ENCODE results near the gene PRND. TPM values are rescaled to one million over a fixed set of nuclear protein-coding genes. Genes with fewer than 3 reads are reported as not detected.

Gene PRND
- total RNA-seq, 2 donors from 2014 or later: 0.24 to 0.88 TPM

- no peak for TF ChIP-seq CTCF (conservative IDR thresholded peaks at IDR 0.05)
- Histone ChIP-seq H3K27me3 (ENCODE audit: control insufficient read depth, insufficient read depth, low read length, poor library complexity, severe bottlenecking) (no peaks in the 10 kb centered on the region), H3K27ac (ENCODE audit: low read depth, low read length) (no peak overlapping the region), H3K4me3 (ENCODE audit: low read length) (no peak overlapping the region), H3K4me1 (ENCODE audit: control insufficient read depth, insufficient read depth, low read length) (no peaks in the 10 kb centered on the region), H3K9me3 (ENCODE audit: control insufficient read depth, low read length) (no peaks in the 10 kb centered on the region), H3K9ac (ENCODE audit: extremely low read depth, low read length, poor library complexity, severe bottlenecking) (no peak overlapping the region), H3K36me3 (ENCODE audit: control insufficient read depth, insufficient read depth, low read length) (no peaks in the 10 kb centered on the region)
- H3K36me3 Mint-ChIP-seq (ENCODE audit: low read depth): no peaks in the 10 kb centered on the region
- no peaks in the 10 kb centered on the region for H3K9me3 Mint-ChIP-seq
- peak; percentile 17 for DNase-seq
- peaks cover 4% of the 10 kb centered on the region for H3K27me3 Mint-ChIP-seq (ENCODE audit: insufficient read depth)
- H3K4me1 Mint-ChIP-seq: peaks cover 3% of the 10 kb centered on the region
- WGBS, 2 experiments (ENCODE audit: insufficient coverage in 1 of 2, insufficient read length in 1 of 2): 92 to 94% methylated on average over 5 to 8 of the region's 8 CpGs
- H3K4me3 Mint-ChIP-seq: no peak overlapping the region
- H3K27ac Mint-ChIP-seq: no peak overlapping the region
These were observed 16.3 kb downstream of the PRND start for GRCh38 chr20:4737857-4738627.

GRCh38 chr20:4740774-4741431 lies 19.2 kb downstream of the PRND start:
- no peak overlapping the region for H3K4me3 Mint-ChIP-seq
- DNase-seq: peak; percentile 94
- WGBS, 2 experiments (ENCODE audit: insufficient coverage in 1 of 2, insufficient read length in 1 of 2): 44 to 50% methylated on average over 9 to 10 of the region's 10 CpGs
- H3K9ac ChIP-seq (ENCODE audit: extremely low read depth, low read length, poor library complexity, severe bottlenecking): no peak overlapping the region
- no peaks in the 10 kb centered on the region for H3K4me1 ChIP-seq (ENCODE audit: control insufficient read depth, insufficient read depth, low read length)
- H3K27me3 ChIP-seq (ENCODE audit: control insufficient read depth, insufficient read depth, low read length, poor library complexity, severe bottlenecking): no peaks in the 10 kb centered on the region
- no peaks in the 10 kb centered on the region for H3K9me3 Mint-ChIP-seq
- H3K27ac ChIP-seq (ENCODE audit: low read depth, low read length): no peak overlapping the region
- peak; percentile 86 for TF ChIP-seq CTCF (conservative IDR thresholded peaks at IDR 0.05)
- H3K4me3 ChIP-seq (ENCODE audit: low read length): no peak overlapping the region
- no peak overlapping the region for H3K27ac Mint-ChIP-seq
- no peaks in the 10 kb centered on the region for H3K36me3 Mint-ChIP-seq (ENCODE audit: low read depth)
- H3K36me3 ChIP-seq (ENCODE audit: control insufficient read depth, insufficient read depth, low read length): no peaks in the 10 kb centered on the region
- H3K27me3 Mint-ChIP-seq (ENCODE audit: insufficient read depth): peaks cover 4% of the 10 kb centered on the region
- no peaks in the 10 kb centered on the region for H3K9me3 ChIP-seq (ENCODE audit: control insufficient read depth, low read length)
- peaks cover 3% of the 10 kb centered on the region for H3K4me1 Mint-ChIP-seq

- no peak overlapping the region for H3K9ac ChIP-seq (ENCODE audit: extremely low read depth, low read length, poor library complexity, severe bottlenecking)
- H3K36me3 ChIP-seq (ENCODE audit: control insufficient read depth, insufficient read depth, low read length): no peaks in the 10 kb centered on the region
- no peaks in the 10 kb centered on the region for H3K27me3 ChIP-seq (ENCODE audit: control insufficient read depth, insufficient read depth, low read length, poor library complexity, severe bottlenecking)
- DNase-seq: peak; percentile 73
- no peak for TF ChIP-seq CTCF (conservative IDR thresholded peaks at IDR 0.05)
- Mint-ChIP-seq H3K27ac (no peak overlapping the region), H3K9me3 (peaks cover 14% of the 10 kb centered on the region), H3K36me3 (ENCODE audit: low read depth) (no peaks in the 10 kb centered on the region), H3K4me1 (peaks cover 10% of the 10 kb centered on the region), H3K4me3 (no peak overlapping the region), H3K27me3 (ENCODE audit: insufficient read depth) (peaks cover 14% of the 10 kb centered on the region)
- no peak overlapping the region for H3K27ac ChIP-seq (ENCODE audit: low read depth, low read length)
- 46 to 55% methylated on average over 3 to 6 of the region's 6 CpGs for WGBS, 2 experiments (ENCODE audit: insufficient coverage in 1 of 2, insufficient read length in 1 of 2)
- H3K9me3 ChIP-seq (ENCODE audit: control insufficient read depth, low read length): peaks cover 10% of the 10 kb centered on the region
- H3K4me1 ChIP-seq (ENCODE audit: control insufficient read depth, insufficient read depth, low read length): peaks cover 4% of the 10 kb centered on the region
- no peak overlapping the region for H3K4me3 ChIP-seq (ENCODE audit: low read length)
These were observed 27.1 kb downstream of the PRND start for GRCh38 chr20:4748847-4749246.

Data from endodermal cell (in vitro differentiated cells).